Inflammatory macrophage treated with lipopolysaccharide for 1 hour (primary cell): ENCODE measurements around the gene ASTL.
A peak's percentile ranks its signal among the peaks of the same experiment; 100 is the strongest.

Source experiments
- DNase-seq, 2 donors: peaks; one replicate each; pipeline ENCODE4 v3.0.0-alpha.2; 2020 to 2022

Gene ASTL

GRCh38 chr2:96124406-96125265, 13.7 kb downstream of the ASTL start:
- DNase-seq: peak in 1 of 2 donors; percentile 56

- no peak for DNase-seq
Measured at GRCh38 chr2:96123936-96124335, 14.4 kb downstream of the ASTL start.

- no peak for DNase-seq
Measured at GRCh38 chr2:96123290-96123689, 15.0 kb downstream of the ASTL start.

DNA sequence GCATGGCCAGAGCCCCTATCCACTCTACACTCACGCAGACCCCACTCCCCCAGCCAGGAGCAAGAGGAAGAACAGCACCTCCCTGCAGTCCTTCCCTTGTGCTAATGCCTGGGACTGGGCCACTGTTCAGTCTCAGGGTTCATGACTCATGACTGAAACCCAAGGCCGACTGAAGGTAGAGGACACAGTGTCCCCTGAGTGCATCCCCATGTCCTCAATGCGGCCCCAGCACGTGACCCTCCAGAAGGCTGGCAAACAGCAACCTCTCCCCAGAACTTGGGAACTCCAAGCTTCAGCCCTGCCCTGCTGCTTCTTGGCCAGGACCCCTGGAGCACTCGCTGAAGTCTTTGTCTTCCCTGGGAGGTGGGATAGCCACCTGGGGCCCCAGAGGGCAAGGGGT, 15.9 kb downstream of the ASTL start:
- DNase-seq: no peak

- DNase-seq: no peak
Measured at GRCh38 chr2:96121414-96121813, 16.9 kb downstream of the ASTL start.

- no peak for DNase-seq
Measured at GRCh38 chr2:96120991-96121390, 17.3 kb downstream of the ASTL start.

- DNase-seq: peak; percentile 62 to 63
Measured at GRCh38 chr2:96120091-96120720, 18.1 kb downstream of the ASTL start.

DNA sequence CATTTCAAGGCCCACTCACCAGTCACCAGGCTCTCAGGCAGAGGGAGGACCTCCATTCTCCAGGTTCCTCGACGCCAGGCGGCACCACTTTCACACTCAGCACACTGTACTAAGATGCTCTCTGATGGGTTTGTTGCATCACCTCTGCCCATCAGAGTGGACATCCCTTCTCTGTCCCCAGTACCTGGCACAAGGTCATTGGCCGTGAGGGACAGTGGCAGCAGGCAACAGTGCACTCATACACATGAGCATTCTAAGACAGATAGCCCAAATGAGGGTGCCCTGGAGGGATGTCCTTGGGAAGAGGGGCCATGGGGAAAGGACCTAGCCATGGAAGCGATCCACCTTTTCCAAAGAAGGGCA, 18.9 kb downstream of the ASTL start:
- DNase-seq: no peak

DNA sequence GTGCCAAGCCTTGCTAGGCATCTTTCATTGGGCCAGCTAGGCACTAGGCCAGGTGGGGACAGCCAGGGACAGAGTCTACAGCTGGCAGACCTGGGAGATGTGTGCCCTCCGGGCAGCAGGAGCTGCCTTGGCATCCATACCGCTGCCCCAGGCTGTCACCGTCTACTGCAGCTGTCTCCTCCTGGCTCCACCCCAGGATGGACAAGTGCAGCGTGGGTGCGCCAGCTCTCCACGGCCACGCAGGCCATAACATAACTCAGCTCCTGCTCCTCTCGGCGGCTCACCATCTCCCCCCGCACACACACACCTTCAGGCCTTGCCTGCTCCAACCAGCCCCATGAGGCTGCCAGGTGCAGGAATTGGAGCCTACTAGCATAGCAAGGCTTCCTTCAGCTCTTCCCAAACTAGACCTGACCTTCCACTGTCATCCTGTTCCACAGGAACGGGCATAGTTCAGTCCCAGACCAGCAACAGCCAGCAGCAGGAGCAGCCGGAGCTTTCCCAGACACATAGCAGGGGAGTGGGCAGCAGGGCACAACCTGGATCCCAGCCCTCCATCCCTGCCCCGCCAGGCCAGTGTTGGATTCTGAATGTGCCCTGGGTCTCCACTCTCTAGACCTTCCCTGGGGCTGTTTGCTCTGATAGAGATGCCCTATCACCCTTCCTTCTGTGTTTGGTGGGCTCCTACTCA, 19.5 kb downstream of the ASTL start:
- DNase-seq: no peak

GRCh38 chr2:96117701-96118588, 20.4 kb downstream of the ASTL start:
- DNase-seq: no peak

- peak; percentile 45 to 67 for DNase-seq
Measured at GRCh38 chr2:96116879-96117533, 21.3 kb downstream of the ASTL start.

- no peak for DNase-seq
Measured at GRCh38 chr2:96116424-96116878, 21.9 kb downstream of the ASTL start, which contains the start of gene ADRA2B. ADRA2B (minus strand) TSS chr2:96116571; CDS start chr2:96116149, 422 bp downstream.

GRCh38 chr2:96115631-96116423, 22.5 kb downstream of the ASTL start:
- DNase-seq: no peak

DNA sequence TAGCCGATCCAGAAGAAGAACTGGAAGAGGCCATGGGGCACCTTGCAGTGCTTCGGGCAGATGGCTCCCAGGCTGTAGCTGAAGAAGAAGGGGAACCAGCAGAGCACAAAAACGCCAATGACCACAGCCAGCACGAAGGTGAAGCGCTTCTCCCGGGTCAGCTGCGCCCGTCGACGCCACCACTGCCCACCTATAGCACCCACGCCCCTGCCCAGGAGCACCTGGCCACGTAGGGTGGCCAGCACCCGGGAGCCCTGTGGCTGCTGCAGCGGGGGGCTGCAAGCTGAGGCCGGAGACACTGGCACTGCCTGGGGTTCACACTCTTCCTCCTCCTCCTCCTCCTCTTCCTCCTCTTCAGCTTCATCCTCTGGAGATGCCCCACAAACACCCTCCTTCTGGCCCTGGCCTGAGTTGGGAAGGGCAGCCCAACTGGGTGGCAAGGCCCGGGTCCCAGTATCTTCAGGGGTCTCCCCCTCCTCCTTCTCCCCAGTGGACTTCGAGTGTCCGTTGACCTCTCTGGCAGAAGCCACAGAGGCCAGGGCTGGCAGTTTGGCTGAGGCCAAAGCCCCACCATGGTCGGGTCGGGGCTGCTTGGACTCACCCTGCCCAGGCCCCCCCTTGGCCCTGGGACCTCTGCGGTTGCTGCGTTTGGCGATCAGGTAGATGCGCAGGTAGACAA, 23.3 kb downstream of the ASTL start:
- no peak for DNase-seq

GRCh38 chr2:96114546-96114902, 23.8 kb downstream of the ASTL start:
- DNase-seq: no peak

DNA sequence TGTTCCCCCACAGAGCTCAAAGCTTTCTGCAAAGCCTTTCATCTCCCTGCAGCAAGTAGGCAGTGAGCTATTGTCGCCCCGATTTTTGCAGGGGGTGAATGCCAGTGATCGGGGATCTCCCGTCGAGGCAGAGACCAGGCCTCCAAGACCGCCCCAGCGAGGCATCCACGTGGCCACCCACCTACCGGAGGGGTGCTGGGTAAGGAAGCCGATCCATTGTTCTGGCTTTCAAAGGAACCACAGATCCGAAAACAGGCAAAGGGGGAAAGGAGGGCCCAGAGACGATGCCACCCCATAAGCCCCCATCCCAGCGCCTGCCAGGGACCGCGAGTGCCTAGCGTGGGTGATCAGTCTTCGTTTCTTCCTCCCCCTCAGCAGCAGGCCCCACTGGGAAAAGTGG, 24.4 kb downstream of the ASTL start:
- no peak for DNase-seq

- no peak for DNase-seq
Measured at GRCh38 chr2:96113367-96113677, 25.0 kb downstream of the ASTL start.

DNA sequence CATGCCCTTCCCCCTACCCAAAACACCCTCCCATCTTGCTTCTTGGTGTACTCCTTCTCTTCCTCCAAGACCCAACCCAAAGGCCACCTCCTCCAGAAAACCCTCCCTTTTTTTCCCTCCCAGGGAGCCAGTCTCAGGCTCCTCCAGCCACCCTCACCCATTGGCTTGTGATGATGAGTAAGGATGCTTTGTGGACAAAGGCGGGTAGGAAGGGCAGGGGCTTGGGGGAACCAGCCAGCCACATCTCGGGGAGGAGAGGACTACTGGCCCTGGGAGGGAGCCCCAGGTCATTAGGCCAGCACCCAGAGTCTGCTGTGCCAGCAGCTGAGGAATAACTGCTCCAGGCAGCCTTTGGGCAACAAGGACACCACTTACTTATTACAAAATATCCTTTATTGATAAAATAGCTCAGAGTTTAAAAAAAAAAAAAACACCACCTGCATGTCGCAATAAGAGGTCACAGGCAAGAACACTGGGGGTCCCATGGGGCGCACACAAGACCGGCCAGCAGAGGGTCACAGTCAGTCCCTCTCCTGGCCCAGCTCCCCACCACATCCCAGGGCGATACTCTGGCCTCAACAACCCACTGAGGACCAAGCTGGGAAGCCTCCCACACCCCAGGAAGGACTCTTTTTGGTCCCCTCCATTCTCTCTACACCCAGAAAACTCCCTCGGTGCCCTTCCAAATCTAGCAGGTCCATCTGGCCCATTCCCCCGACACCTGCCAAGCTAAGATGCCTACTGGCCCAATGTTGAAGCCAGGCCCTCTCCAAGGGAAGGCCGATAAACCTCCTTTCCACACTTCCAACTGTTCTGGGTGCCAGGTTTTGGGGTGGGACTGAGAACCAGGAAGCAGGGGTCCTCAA, 25.6 kb downstream of the ASTL start:
- no peak for DNase-seq

- DNase-seq: no peak
Measured at GRCh38 chr2:96111823-96112500, 26.3 kb downstream of the ASTL start.
